Stimulated activated CD4-positive, alpha-beta T cell treated with anti-CD3 and anti-CD28 coated beads, Interleukin-1b, Interleukin-23, amount 100 ng/mL, for 48 hours (primary cell): ENCODE data around the gene MYOD1.

Experiments used
- DNase-seq: peaks from one replicate; pipeline ENCODE4 v3.0.0-alpha.2; 2020

MYOD1 gene

DNA sequence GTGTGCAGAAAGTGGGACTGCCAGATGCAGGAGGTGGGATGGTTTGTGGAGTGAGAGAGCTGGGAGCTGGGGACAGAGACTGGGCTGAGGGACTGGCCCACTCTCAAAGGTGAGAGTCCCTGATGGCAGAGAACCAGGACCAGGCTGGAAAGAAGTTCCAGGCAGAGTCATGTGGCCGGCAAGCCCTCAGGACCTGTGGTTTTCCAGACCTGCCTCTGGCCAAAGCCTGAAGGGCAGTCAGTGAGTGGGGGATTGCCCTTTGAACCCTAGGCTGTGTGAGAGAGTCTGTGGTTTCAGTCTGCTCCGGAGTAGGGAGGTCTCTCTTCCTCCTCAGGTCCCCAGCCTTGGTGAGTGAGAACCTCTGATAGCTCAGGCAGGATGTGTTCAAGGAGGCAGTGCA lies 32.2 kb downstream of the MYOD1 start:
- DNase-seq, result no peak

DNA sequence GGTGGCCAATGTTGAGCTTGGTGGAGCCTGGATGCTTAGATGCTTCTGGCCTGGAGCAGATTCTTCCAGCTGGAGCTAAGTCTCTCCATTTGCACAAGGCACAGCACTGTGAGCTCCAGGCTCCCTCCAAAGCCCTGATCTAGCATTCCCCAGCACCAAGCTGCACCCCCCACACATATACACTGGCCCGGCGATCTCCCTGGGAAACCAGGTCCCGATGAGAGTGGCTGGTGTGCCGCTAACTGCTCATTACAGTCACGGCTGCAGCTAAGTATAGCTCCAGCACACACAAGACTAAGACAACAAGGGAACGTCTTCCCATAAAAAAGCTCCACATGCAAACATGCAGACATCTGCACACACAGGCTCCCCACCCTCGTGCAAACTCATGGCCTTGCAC lies 32.8 kb downstream of the MYOD1 start:
- DNase-seq, result no peak

DNA sequence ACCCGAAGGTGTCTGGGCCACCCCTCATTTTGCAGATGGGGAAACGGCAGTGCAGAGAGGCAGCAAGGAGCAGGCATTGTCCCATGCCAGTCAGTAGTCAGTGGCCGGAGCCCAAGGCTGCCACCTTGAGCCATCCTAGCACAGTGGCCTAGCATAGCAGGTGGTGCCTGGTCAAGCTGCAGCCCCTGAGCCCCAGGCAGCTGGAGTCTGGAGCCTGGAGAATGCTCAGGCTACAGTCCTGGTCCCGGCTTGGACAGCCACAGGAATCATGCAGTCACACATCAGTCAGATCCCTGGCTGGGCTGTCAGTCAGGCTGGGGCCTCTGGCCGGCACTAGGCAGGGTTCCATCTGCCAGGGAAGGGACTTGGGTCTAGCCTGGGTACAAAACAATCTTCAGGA lies 33.8 kb downstream of the MYOD1 start:
- no peak for DNase-seq

DNA sequence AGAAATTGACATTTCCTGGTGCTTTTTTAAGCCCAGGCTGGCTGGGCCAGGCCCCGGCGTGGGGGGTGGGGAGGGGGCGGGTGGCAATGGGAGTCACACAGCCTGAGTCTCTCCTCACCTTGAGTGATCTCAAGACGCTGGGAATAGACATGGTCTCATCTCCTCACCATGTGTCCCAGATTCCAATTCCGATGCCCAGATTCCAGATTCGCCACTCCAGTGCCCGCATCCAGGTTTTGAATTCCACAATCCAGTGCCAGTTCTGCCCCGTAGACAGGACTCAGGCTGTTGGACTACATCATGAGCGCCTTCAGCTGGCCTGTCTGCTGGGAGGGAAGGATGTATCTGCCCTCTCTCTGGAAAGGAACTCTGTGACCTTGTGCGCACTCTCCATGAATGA lies 34.3 kb downstream of the MYOD1 start:
- DNase-seq, result no peak

DNA sequence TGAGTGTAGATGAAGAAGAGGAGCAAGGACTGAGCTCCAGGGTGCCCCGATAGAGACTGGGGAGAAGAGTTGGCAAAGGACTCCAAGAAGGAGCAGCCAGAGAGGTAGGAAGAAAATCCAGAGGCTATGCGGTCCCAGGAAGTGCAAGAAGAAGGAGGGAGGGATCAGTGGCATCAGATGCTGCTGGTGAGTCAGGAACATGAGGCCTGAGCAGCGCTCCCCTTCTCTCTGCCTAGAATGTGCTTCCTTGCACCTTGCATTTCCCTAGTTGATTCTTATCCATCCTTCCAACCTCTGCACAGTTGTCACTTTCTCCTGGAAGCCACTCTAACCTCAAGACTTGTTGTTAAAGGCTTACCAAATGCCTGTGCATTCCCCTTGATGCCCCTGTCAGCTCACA lies 36.5 kb downstream of the MYOD1 start:
- DNase-seq, result no peak

DNA sequence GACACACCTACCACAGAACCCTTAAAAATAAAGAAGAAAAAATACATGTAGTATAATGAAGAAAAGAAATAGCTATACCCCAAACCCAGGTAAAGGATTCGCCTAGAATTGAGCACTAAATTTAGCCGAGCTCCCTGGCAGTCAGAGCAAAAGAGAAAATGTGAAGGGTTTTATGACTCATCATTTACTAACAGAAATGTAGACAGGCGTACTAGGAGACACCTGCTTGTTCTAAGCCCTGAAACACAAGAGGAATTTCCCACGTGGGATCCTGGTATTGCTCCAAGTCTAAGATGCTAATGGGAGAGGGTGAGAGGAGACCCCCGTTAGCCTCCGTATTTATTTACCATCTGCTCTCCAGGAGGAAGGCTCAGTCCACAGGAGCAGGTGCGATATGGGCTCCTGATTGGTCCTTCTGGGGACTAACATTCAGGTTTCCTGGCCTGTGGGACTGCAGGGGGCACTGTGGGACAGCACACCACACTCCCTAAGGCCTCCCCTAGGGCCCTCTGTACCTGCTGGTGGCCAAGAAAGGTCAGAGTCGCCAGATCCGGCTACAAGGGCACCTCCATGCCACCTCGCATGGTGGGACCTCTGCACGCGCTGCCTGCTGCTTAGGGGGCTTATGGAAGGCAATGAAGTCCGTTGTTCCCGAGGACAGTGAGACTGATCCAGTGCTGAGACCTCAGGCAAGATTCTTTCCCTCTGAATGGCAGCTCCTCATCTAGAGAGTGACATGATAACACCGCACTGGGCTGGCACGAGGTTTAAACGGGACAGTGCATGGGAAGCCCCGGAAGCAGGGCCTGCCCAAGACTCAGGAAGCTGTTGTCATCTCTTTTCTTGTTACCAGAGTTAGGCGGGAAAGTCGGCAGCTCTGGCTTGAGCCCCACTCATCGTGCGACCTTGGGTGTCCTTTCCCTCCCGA lies 41.0 kb downstream of the MYOD1 start:
- peak; percentile 19 for DNase-seq

DNA sequence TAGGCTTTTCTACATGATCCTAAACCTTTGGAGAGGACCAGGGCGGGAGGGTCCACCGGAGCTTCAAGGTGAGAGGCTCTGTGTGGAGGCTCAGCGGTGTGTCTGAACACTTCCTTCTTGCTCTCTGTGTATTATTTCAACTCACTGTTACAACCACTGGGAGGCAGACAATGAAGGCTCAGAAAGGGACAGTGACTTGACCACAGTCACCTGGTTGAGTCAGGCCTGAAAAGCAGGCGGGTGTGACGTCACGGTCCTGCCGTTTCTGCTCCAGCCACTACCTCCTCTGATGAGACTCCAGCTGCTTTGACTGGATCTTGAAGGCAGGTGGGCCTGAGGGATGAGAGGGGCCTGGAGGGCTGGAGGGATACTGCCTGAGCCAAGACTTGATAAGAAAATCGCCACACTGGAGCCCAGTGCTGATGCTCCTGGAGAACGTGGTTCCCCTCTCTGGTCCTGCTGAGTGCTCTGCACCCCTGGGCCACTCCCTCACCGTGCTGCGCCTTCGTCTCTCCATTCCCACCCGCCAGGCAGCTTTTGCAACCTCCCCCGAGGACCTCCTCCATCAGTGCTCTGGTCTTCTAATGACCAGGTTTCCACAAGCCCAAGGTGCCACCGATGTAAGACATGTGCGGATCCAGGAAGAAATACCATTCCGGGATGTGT lies 43.1 kb downstream of the MYOD1 start:
- no peak for DNase-seq

DNA sequence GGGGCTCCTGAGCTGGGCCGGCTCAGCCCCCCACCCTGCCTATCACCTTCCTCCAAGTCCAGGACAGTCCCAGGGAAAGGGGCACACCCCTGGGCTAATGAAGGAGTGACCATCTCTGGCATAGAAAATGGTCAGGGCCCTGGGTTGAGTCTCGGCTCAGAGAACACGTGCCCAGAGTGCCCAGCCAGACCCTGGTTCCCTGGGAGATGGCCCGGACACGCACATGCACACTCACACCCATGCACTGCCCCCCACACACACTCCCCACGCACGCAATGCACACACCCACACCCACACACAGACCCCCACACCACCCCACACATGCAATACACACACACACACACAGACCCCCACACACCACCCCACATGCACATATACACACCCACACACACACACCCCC lies 43.9 kb downstream of the MYOD1 start:
- no peak for DNase-seq

DNA sequence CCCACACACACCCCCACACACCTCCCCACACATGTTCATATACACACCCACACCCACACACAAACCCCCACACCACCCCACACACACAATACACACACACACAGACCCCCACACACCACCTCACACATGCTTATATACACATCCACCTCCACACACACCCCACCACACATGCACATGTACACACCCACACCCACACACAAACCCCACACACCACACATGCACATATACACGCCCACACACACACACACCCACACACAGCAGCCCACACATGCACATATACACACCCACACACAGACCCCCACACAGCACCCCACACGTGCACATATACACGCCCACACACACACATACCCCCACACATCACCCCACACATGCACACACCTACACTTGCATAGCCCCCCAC lies 44.3 kb downstream of the MYOD1 start:
- no peak for DNase-seq

DNA sequence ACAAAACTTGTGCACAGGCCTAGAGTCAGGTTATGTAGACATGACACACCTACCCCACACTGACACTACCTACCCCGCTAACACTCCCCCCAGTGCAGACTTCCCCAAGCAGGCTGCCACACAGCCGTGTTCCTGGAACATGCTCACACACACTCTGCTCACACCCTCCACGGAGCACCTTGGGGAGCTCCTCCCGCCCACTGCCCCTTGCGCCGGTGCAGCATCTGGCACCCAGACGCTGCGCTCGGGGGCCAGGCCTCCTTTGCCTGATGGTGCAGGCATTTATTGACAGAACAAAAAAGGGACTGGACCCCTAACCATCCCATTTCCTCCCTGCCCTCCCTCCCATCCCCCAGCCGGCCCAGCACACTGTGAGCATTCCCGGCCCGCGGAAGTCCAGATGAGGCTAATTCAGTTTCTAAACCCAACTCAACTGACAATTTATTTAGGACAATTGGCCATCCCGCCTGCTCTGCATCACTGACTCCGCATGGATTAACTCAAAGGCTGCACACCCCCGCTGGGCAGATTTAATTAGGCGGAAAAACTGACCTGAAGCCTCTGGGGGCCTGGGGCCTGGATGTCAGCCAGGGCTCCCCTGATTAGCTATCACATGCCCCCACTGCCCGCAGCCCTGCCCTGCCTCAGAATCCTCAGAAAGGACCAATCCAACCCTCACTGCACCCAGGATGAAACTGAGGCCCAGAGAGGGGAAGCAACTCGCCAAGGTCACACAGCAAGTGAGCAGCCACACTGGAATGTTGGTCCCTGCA lies 45.3 kb downstream of the MYOD1 start:
- DNase-seq, result no peak

DNA sequence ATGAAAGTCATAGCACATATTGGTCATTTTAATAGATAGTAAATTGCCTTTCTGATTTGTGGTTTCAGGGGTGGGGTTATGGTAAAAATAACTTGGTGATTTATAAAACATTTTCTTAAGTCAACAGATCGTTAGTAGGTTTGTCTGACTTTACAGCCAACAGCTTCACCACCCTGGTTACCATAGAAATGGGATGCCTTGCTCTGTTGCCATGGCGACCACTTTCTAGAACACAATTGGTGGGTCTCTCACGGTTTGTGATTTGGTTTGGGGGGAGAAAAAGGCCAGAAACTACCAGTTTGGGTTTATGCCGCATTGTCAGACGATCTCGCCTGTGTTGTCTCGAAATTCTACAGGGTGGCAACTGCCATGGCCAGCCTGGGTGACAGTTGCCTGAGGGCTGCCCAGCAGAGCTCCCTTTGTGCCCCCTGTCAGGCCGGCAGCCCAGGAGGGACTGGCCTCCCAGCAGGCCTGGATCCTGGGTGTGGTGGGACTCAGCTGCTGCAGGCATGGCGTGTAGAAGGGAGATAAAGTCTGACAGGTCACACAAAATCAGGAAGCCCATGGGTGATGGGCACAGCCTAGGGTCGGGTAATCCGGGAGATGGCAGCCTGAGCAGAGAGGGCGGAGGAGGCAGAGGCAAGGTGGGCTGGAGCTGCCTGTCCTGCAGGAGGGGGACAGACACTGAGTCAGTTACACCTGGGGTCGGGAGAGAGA lies 46.1 kb downstream of the MYOD1 start:
- DNase-seq, result no peak

DNA sequence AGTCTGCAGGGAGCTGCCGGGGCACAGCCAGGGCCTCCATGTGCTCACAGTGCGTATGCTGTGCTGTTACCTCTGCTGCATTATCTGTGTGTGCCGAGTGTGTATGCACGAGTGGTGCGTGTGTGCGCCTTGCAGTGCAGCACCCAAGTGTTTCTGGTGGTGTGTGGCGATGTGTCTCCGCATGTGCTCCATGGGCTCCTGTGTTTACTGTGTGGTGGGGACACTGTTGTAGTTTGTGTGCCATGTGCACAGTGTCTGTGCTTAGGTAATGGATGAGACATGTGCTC lies 46.6 kb downstream of the MYOD1 start:
- DNase-seq, result no peak

DNA sequence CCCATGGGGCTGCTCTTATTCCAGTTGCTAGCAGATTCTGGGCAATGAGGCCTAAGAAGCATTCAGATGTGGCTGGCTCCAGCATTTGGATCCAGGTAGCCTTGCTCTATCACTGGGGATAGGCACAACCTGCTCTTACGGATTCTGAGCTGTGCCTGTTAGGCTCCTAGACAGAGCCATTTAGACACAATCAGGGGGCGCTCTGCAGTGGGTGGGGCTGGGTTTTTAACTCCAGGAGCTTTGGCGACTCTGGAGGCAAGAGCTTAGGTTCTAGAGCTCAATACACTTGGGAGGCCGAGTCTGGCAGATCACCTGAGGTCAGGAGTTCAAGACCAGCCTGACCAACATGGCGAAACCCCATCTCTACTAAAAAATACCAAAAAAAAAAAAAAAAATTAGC lies 47.2 kb downstream of the MYOD1 start:
- no peak for DNase-seq

DNA sequence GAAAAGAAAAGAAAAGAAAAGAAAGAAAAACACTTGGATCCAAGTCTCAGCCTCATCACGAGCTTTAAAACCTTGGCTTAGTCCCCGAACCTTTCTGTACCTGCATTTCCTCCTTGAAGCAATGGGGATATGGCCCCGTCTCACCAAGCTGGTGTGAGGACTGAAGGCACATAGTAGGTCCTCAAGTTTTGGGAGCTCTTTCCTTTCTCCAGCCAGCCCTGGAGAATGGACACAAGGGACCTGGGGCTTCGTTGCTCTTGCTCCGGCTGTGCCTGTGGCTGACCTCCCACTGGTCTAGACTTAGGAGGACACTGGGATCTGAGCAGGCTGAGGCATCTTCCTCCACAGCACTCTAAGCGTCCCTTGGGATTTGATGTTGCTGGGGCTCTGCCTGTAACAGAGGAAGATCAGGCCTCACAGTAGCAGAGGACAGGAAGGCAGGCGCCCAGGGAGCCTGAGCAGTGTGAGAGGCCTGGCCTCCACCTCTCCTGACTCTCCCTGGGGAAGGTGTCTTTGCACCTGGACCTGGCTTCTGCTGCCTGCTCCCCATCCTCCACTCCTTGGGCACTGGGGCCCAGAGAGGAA lies 48.0 kb downstream of the MYOD1 start:
- DNase-seq, result no peak

DNA sequence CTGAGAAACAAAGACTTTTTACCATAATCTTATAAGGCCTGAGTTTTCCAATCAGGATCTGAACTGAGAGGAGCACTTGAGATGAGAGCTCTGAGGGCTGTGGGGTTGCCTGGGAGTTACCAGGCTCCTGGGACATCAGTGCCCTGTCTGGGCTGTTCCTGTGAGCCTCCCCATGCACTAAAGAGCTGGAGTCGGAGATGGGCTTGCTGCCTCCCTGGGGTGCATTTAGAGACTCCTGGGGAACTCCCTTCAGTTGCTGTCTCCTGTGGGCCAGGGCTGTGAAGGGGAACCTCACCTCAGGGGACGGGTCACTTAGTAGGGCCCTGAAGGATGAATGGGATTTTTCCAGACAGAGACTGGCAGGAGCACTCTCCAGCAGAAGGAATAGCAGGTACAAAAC lies 48.5 kb downstream of the MYOD1 start:
- DNase-seq, result no peak

DNA sequence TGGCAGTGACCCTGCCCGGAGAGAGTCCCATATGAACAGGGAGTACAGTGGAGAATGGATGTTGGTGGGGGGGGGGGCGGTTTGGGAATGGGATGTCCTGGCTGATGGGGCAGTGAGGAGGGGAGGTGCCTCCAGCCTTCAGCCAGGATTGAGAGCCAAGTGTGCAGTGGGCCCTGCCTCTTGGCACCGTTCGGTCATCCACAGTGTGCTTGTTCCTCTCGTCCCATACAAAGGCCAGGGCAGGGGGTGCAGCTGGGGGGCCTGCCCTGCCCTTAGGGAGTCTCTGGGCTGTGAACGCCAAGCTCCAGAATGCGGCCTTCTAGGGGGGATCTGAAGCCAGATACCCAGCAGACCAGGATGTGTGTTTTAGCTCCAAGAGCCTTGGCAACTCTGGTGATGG lies 49.2 kb downstream of the MYOD1 start:
- DNase-seq, result no peak

DNA sequence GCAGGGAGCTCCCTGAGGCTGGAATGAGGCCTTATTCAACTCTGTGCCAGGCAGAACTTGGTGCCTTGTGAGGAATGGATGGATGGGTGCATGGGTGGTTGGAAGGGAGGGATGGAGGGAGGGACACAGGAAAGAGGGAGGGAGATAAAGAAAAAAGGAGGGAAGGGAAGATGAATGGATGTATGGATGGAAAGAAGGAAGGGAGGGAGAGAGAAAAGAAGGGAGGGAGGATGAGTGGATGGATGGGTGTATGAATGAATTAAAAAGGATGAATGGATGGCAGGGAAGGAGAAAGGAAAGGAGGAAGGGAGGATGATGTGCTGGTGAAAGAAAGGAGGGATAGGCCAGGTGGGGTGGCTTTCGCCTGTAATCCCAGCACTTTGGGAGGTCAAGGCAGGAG lies 49.8 kb downstream of the MYOD1 start:
- no peak for DNase-seq

DNA sequence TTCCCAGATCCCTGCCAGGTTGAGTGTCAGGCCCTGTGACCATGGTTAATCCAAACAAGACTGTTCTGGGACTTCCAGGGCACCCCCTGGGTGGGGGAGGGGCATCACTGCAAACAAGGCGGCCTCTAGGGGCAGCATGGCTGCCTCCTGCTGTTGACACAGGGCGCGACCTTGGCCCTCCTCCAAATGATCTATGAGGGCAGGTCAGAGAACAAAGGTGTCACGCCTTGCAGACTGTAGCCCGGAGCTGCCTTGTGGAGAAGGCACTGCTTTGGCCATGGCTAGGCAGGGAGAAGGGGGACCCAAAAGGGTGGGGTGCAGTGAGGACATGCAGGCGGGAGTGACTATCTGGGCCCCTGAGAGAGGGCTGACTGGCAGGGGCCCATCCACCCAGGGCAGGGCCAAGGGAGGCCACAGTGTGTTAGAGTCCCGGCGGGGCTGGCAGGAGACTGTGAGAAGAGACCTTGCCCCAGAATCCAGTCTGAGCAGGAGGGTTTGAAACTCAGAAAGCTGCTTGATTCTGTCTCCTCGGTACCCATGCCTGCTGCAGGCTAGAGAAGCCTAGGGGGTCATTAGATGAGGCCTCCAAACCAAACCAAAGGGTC lies 50.8 kb downstream of the MYOD1 start:
- no peak for DNase-seq

DNA sequence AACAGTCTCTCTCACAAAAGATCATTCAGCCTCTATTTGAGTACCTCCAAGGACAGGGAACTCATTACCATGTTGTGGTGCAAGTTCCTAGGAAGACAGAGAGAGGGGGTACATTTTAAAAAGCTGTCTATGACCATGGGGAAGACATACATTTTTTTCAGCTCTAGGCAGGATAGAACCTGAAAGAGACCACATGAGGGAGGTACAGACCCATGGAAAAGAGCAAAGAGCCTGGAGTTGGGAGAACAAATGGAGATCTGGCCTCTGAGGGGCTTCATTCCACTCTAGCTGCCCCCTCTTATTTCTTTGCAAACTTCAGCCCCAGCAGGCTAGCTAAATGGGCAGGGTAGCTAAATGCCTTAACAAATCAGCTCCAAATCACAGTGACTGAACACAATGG lies 51.5 kb downstream of the MYOD1 start:
- DNase-seq, result no peak

DNA sequence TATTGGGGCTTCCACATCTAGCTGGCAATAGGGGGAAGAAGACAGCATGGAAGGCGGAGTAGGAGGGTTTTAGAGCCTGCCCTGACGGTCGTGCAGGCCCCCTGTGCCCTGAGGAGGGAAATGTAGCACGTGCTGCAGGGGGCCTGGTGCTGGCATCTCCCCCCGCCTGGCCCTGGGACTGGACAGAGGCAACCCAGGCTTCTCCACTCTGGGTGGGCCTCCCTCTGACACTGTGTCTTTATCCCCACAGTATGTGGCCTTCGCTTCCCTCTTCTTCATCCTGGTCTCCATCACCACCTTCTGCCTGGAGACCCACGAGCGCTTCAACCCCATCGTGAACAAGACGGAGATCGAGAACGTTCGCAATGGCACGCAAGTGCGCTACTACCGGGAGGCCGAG lies 52.0 kb downstream of the MYOD1 start:
- DNase-seq, result no peak
